ENCODE data around the gene TIMM9.

TIMM9 gene

GRCh38 chr14:58455593-58456265 is 28.4 kb upstream of the TIMM9 start:
- TF ChIP-seq NFIC (IDR thresholded peaks at IDR 0.05) (no peak), TAF1 (IDR thresholded peaks at IDR 0.05; ENCODE audit: low read depth) (no peak), YY1 (IDR thresholded peaks at IDR 0.05; ENCODE audit: low read depth) (no peak), RAD21 (IDR thresholded peaks at IDR 0.05; ENCODE audit: low read depth) (no peak), ZBTB7A (IDR thresholded peaks at IDR 0.05; ENCODE audit: low read depth) (no peak), TEAD4 (IDR thresholded peaks at IDR 0.05) (no peak), CEBPB (IDR thresholded peaks at IDR 0.05) (no peak), MAX (IDR thresholded peaks at IDR 0.05) (no peak), REST (IDR thresholded peaks at IDR 0.05; ENCODE audit: low read depth) (no peak), CREB1 (IDR thresholded peaks at IDR 0.05; ENCODE audit: low read depth) (no peak), EP300 (IDR thresholded peaks at IDR 0.05; ENCODE audit: borderline replicate concordance) (no peak), TCF12 (IDR thresholded peaks at IDR 0.05; ENCODE audit: low read depth) (no peak), EGR1 (IDR thresholded peaks at IDR 0.05) (no peak)

GRCh38 chr14:58444627-58445026 is 17.3 kb upstream of the TIMM9 start:
- TF ChIP-seq MAX (IDR thresholded peaks at IDR 0.05) = no peak
- no peak for TF ChIP-seq USF1 (IDR thresholded peaks at IDR 0.05)
- no peak for TF ChIP-seq TCF12 (IDR thresholded peaks at IDR 0.05; ENCODE audit: low read depth)
- no peak for TF ChIP-seq EP300 (IDR thresholded peaks at IDR 0.05; ENCODE audit: borderline replicate concordance)
- TF ChIP-seq ZBTB7A (IDR thresholded peaks at IDR 0.05; ENCODE audit: low read depth) = no peak
- TF ChIP-seq REST (IDR thresholded peaks at IDR 0.05; ENCODE audit: low read depth) = no peak
- TF ChIP-seq NFIC (IDR thresholded peaks at IDR 0.05) = no peak
- no peak for TF ChIP-seq TEAD4 (IDR thresholded peaks at IDR 0.05)
- no peak for TF ChIP-seq EGR1 (IDR thresholded peaks at IDR 0.05)
- no peak for TF ChIP-seq RAD21 (IDR thresholded peaks at IDR 0.05; ENCODE audit: low read depth)
- no peak for TF ChIP-seq TAF1 (IDR thresholded peaks at IDR 0.05; ENCODE audit: low read depth)
- no peak for TF ChIP-seq CEBPB (IDR thresholded peaks at IDR 0.05)
- no peak for TF ChIP-seq CREB1 (IDR thresholded peaks at IDR 0.05; ENCODE audit: low read depth)

GRCh38 chr14:58439476-58439875 is 12.1 kb upstream of the TIMM9 start:
- TF ChIP-seq YY1 (IDR thresholded peaks at IDR 0.05; ENCODE audit: low read depth) (no peak), ZBTB7A (IDR thresholded peaks at IDR 0.05; ENCODE audit: low read depth) (no peak), USF1 (IDR thresholded peaks at IDR 0.05) (no peak), EGR1 (IDR thresholded peaks at IDR 0.05) (no peak), TAF1 (IDR thresholded peaks at IDR 0.05; ENCODE audit: low read depth) (no peak), FOXM1 (IDR thresholded peaks at IDR 0.05; ENCODE audit: borderline replicate concordance, low read depth) (no peak), TCF12 (IDR thresholded peaks at IDR 0.05; ENCODE audit: low read depth) (no peak), EP300 (IDR thresholded peaks at IDR 0.05; ENCODE audit: borderline replicate concordance) (no peak)

GRCh38 chr14:58430156-58430555 is 2.8 kb upstream of the TIMM9 start:
- TF ChIP-seq TAF1 (IDR thresholded peaks at IDR 0.05; ENCODE audit: low read depth) (no peak), EGR1 (IDR thresholded peaks at IDR 0.05) (no peak), YY1 (IDR thresholded peaks at IDR 0.05; ENCODE audit: low read depth) (no peak), TEAD4 (IDR thresholded peaks at IDR 0.05) (no peak), FOXM1 (IDR thresholded peaks at IDR 0.05; ENCODE audit: borderline replicate concordance, low read depth) (no peak), REST (IDR thresholded peaks at IDR 0.05; ENCODE audit: low read depth) (no peak), CREB1 (IDR thresholded peaks at IDR 0.05; ENCODE audit: low read depth) (no peak), TCF12 (IDR thresholded peaks at IDR 0.05; ENCODE audit: low read depth) (no peak), NFIC (IDR thresholded peaks at IDR 0.05) (no peak), MAX (IDR thresholded peaks at IDR 0.05) (no peak), RAD21 (IDR thresholded peaks at IDR 0.05; ENCODE audit: low read depth) (no peak), CEBPB (IDR thresholded peaks at IDR 0.05) (no peak), USF1 (IDR thresholded peaks at IDR 0.05) (no peak), ZBTB7A (IDR thresholded peaks at IDR 0.05; ENCODE audit: low read depth) (no peak), EP300 (IDR thresholded peaks at IDR 0.05; ENCODE audit: borderline replicate concordance) (no peak)
